Measurements from ENCODE around the gene SLFN5.
"Not testable (repeated sequence)": the region's sequence is repeated elsewhere in the genome, so short reads cannot be mapped to it uniquely, and the experiment has no call there.

The SLFN5 gene

GRCh38 chr17:35242805-35243560 is at the start of gene SLFN5:
Gene SLFN5, plus strand, starts transcription at chr17:35243072. Its CDS starts 15,619 bp downstream, at chr17:35258691.
- DNase-seq (ENCODE audit: low read depth in 3 of 3): peak; percentile 79 to 93 (median 92)

DNA sequence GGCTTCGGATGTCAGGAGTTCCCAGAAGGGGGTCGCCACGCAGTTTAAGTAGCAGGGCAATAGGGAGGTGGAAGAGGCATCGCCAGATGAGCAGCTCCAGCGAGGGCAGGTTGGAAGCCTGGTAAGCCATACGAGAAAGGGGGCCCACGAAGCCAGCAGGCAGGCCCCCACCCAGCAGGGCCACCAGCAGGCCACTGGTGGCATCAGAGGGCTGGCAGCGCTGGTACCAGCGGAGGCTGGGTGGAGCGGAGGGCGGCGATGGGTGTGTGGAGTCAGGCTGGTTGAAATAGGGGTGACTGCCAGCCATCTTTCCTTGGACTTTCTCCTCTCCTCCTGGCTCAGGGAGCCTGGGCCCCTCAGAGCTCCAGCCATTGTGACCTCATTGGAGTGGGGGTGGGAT is 48.9 kb upstream of the SLFN5 start, which contains the start of gene SLC35G3:
TSS of gene SLC35G3 (minus strand) at position 393 of the 400 bp plus-strand sequence. CDS start at position 307, 86 bp downstream.
- not testable (repeated sequence) for DNase-seq (ENCODE audit: low read depth in 3 of 3)

DNA sequence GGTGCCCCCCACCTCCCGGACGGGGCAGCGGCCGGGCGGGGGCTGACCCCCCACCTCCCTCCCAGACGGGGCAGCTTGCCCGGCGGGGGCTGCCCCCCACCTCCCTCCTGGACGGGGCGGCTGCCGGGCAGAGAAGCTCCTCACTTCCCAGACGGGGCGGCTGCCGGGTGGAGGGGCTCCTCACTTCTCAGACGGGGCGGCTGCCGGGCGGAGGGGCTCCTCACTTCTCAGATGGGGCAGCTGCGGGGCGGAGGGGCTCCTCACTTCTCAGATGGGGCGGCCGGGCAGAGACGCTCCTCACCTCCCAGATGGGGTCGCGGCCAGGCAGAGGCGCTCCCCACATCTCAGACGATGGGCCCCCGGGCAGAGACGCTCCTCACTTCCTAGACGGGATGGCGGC is 47.8 kb upstream of the SLFN5 start:
- not testable (repeated sequence) for DNase-seq (ENCODE audit: low read depth in 3 of 3)

DNA sequence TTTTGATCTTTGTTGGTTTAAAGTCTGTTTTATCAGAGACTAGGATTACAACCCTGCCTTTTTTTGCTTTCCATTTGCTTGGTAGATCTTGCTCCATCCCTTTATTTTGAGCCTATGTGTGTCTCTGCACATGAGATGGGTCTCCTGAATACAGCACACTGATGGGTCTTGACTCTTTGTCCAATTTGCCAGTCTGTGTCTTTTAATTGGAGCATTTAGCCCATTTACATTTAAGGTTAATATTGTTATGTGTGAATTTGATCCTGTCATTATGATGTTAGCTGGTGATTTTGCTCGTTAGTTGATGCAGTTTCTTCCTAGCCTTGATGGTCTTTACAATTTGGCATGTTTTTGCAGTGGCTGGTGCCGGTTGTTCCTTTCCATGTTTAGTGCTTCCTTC is 40.3 kb upstream of the SLFN5 start:
- DNase-seq (ENCODE audit: low read depth in 3 of 3): not testable (repeated sequence)

DNA sequence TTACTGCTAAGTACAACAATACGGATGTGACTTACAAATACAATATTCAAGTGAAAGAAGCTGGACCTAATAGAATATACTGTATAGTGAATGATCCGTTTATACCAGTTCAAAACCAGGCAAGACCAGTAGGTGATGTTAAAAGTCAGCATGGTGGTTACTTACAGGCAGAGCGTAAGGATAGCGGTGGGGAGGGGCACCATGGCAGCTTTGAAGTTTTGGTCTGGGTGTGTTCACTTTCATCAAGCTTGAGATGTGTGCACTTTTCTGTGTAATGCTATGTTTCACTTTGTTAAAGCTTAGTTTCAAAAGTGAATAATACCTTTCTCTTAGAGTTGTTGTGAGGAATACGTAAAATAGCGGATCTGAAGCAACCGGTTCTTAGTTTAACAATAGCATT is 32.1 kb upstream of the SLFN5 start:
- DNase-seq (ENCODE audit: low read depth in 3 of 3): no peak

- no peak for DNase-seq (ENCODE audit: low read depth in 3 of 3)
These were observed 30.2 kb upstream of the SLFN5 start for GRCh38 chr17:35212668-35213067.

DNA sequence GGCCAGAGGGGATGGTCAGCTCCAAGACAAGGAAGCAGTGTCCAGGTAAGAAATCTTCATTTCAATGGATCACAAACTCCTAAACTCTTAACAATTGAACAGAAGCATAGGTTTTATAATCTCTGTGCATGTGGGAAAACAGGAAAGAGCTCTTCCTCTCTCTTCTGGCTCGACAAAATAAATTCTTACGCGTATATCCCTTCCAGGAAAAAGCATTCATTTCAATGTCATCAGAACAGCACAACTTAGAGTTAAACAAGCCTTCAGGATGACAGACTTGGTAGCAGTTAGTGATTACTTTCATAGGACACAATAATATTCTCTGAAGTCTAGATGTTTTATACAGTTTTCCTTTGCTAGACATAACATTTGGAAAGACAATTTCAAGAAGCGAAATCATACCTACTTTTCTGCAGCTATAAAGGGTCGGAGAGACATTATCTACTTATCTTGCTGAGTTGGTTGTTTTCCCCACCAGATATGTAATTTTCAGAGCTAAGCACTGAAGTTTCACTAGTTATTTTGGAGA is 29.4 kb upstream of the SLFN5 start:
- DNase-seq (ENCODE audit: low read depth in 3 of 3): no peak

- DNase-seq (ENCODE audit: low read depth in 3 of 3): no peak
These were observed 28.7 kb upstream of the SLFN5 start for GRCh38 chr17:35214192-35214591.

- DNase-seq (ENCODE audit: low read depth in 3 of 3): no peak
These were observed 28.1 kb upstream of the SLFN5 start for GRCh38 chr17:35214631-35215273.

- DNase-seq (ENCODE audit: low read depth in 3 of 3): no peak
These were observed 25.8 kb upstream of the SLFN5 start for GRCh38 chr17:35217107-35217506.

DNA sequence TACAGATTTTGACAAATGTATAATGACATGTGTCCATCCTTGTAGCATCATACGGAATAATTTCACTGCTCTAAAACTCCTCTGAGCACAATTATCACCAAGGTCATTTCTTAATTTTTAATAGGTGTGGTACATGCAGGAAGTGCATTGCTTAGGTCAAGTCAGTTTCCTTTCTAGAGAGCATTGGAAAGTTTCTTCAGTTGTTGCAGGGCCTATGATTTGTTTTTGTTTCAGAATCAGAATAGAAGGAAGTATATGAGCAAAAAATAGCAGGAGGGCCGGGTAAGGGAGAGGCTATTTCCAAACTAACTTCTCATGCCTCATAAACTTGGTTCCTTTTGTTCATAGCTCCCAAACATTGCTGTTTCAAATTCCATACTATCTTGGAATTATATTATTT is 24.0 kb upstream of the SLFN5 start:
- DNase-seq (ENCODE audit: low read depth in 3 of 3): no peak

- DNase-seq (ENCODE audit: low read depth in 3 of 3): no peak
These were observed 20.4 kb upstream of the SLFN5 start for GRCh38 chr17:35222452-35222851.

- no peak for DNase-seq (ENCODE audit: low read depth in 3 of 3)
These were observed 18.4 kb upstream of the SLFN5 start for GRCh38 chr17:35224436-35224835.

DNA sequence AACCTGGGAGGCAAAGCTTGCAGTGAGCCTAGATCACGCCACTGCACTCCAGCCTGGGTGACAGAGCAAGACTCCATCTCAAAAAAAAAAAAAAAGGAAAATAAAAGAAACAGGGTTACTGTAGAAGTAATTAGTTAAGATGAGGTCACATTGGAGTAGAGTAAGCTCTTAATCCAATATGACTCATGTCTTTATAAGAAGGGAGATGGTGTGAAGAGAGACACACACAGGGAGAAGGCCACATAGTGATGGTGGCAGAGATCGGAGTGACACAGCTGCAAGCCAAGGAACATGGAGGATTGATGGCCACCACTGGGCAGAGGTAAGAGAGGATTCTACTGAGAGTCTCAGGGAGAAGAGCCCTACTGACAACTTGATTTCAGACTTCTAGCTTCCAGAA is 15.3 kb upstream of the SLFN5 start:
- no peak for DNase-seq (ENCODE audit: low read depth in 3 of 3)

- no peak for DNase-seq (ENCODE audit: low read depth in 3 of 3)
These were observed 13.2 kb upstream of the SLFN5 start for GRCh38 chr17:35229638-35230037.

- not testable (repeated sequence) for DNase-seq (ENCODE audit: low read depth in 3 of 3)
These were observed 8.6 kb upstream of the SLFN5 start for GRCh38 chr17:35234315-35234714.

- no peak for DNase-seq (ENCODE audit: low read depth in 3 of 3)
These were observed 7.6 kb upstream of the SLFN5 start for GRCh38 chr17:35235289-35235688.

GRCh38 chr17:35235917-35236316 is 7.0 kb upstream of the SLFN5 start:
- DNase-seq (ENCODE audit: low read depth in 3 of 3): no peak

DNA sequence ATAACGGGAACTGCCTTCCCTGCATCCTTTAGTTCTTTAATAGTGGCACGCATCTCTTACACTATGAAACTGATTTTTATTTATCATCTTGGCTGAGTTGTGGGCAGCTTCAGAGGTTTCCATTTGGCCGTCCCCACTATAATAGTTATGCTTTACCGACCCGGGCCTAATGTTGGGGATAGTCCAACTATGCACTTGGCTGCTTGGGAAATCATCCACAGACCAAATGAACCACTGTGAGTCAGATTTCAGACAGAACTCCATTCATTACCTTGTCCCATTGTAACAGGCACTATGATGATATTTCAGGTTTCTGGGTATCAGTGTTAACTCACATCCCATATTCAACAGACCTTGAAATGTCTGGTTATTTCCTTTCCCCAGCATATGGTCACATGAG is 6.1 kb upstream of the SLFN5 start:
- DNase-seq (ENCODE audit: low read depth in 3 of 3): no peak

DNA sequence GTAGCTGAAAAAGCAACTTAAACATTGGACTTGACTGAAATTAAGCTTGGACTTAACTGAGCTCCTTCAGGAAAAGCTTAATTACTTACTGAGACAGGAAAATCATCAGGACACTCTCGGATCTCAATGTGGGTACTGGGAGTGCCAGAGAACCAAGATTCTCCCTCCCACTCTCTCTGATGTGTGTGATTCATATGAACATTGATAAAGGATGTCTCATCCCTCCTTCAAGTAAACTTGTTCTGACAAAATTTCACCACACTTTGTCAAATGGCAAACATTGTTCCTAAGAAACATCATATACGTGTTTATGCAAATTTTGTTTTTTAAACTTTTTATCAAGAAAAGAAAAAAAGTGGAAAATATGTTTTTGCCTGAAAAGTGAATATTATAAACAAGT is 4.1 kb upstream of the SLFN5 start:
- DNase-seq (ENCODE audit: low read depth in 3 of 3): no peak

DNA sequence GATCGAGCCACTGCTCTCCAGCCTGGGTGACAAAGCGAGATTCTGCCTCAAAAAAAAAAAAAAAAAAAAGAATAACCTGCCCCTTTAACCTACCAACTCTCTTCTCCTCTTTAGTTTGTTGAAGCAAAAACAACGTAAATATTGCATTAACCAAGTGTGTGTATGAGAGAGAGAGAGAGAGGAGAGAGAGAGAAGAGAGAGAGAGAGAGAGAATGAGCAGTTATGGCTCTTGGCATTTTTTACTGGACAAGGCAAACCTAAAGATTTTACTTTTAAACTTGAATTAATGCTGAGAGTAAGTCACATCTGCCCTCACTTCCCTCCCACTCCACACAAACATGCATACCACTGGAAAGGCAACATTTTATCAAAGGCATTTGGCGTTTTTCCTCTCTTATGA is 3.0 kb upstream of the SLFN5 start:
- no peak for DNase-seq (ENCODE audit: low read depth in 3 of 3)

DNA sequence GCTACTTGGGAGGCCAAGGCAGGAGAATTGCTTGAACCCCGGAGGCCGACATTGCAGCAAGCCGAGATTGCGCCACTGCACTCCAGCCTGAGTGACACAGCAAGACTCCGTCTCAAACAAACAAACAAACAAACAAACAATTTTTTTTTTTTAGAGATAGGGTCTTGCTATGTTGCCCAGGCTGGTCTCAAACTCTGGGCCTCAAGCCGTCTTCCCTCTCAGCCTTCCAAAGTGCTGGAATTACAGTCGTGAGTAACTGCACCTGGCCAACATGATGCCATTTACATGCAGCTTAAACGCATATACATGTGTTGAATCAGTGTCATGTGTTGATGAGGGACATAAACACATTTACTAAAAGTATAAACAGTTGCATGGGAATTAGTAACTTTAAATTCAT is 2.0 kb upstream of the SLFN5 start:
- no peak for DNase-seq (ENCODE audit: low read depth in 3 of 3)

DNA sequence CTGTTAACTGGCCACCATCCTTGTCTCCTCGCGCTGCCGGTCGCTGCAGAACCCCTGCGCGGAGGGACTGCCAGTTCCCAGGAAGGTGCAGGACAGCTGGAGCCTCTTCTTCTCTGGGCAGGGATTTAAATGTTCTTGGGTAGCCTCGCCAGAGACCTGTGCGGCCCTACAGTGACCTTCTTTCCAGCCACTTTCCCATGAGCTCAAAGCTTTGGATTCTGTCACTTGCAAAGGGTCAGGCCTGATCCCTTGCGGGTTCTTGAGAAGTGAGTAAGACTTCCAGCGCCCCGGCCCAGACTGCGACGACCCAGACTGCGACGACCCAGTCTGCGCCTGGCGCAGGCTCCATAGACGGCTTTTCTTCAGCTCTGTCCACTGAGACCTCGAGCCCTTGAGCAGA is 1.4 kb upstream of the SLFN5 start:
- DNase-seq (ENCODE audit: low read depth in 3 of 3): peak; percentile 22 to 38 (median 26)
